VCaP (cell line): ENCODE results near the gene GLIS1.
A peak's percentile ranks its signal among the peaks of the same experiment; 100 is the strongest.

Experiments
- H3K27ac ChIP-seq: fragments of 450-650 bp; 2 replicates; pipeline ENCODE4 v1.5.1; 2017
- TF ChIP-seq, protein P1 (sequence below): fragments of 450-650 bp; conservative IDR thresholded peaks from 2 replicates; pipeline ENCODE4 v1.5.1; 2017; ENCODE audit warnings: mild to moderate bottlenecking, moderate library complexity

Gene GLIS1

DNA sequence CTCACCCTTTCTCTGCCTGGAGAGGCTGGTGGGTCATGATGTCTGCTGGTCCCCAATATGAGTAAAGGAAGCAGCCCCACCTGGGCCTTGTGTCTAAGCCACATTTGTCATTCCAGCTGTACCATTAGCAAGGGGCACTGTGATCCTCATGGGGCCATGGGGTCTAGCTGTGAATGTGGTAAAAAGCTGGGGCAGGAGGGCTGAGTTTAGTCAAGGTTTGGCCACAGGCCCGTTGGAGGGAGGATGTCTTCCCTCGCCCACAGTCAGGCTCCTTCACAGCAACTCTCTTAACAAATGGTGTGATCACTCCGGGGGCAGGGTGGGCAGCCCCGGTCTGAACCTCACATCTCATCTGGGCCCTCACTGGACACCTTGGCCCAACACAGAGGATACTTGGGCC, 164.3 kb downstream of the GLIS1 start:
- TF ChIP-seq, protein P1, sequence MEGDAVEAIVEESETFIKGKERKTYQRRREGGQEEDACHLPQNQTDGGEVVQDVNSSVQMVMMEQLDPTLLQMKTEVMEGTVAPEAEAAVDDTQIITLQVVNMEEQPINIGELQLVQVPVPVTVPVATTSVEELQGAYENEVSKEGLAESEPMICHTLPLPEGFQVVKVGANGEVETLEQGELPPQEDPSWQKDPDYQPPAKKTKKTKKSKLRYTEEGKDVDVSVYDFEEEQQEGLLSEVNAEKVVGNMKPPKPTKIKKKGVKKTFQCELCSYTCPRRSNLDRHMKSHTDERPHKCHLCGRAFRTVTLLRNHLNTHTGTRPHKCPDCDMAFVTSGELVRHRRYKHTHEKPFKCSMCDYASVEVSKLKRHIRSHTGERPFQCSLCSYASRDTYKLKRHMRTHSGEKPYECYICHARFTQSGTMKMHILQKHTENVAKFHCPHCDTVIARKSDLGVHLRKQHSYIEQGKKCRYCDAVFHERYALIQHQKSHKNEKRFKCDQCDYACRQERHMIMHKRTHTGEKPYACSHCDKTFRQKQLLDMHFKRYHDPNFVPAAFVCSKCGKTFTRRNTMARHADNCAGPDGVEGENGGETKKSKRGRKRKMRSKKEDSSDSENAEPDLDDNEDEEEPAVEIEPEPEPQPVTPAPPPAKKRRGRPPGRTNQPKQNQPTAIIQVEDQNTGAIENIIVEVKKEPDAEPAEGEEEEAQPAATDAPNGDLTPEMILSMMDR, result no peak
- H3K27ac ChIP-seq, result no peak overlapping the region

DNA sequence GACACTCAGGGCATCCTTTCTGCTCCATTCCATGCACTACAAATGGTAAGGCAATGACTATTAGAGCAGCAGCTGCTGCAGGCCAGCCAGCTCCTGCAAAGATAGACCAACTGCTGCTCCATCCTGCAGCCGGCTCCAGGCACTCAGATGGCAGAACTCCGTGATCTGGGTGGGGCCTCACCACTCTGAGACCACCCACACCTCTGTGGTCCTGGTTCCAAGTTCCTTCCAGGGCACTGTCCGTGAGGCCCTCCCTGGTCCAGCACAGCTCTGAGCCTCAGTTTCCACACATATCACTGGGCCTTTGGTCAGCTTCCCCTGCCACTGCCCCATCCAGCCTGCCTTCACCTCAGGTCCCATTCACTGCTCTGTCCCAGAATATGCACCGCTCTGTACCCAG, 165.0 kb downstream of the GLIS1 start:
- TF ChIP-seq, protein P1, result no peak
- H3K27ac ChIP-seq, result peak overlapping the region; percentile 91

DNA sequence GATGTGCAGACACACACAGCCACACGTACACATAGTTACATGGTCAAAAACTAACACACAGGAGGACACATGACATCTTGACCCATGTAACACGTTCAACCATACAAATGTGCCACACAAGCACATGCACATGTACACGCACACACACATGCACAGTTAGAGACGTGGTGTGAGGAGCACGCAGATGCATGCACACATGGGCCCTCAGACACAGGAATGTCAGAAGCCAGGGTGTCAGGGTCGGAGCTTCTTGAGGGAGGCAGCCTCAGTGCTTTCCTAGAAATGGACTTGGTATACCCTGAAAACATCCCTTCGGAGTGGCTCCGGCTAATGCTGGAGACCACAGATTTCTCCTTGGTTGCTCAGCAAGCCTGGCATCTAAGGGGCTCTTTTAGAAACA, 165.4 kb downstream of the GLIS1 start:
- peak overlapping the region; percentile 91 for H3K27ac ChIP-seq
- TF ChIP-seq, protein P1, result no peak

DNA sequence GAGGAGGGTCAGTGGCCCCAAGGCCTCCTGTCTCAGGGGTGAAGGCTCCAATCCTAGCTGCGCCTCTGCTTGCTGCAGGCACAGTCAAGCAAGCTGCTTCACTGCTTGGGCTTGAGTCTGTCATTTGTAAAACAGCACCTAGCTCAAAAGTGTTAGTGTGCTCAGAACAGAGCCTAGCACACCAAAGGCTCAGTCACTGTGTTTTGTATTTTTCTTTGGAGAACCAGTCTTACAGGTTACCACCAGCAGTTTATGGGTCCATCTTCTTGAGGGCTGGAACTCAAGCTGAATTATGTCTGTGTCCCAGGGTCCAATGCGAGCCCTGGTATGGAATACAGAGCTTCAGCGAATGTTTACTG, 166.2 kb downstream of the GLIS1 start:
- TF ChIP-seq, protein P1, result no peak
- H3K27ac ChIP-seq, result peak overlapping the region; percentile 91

DNA sequence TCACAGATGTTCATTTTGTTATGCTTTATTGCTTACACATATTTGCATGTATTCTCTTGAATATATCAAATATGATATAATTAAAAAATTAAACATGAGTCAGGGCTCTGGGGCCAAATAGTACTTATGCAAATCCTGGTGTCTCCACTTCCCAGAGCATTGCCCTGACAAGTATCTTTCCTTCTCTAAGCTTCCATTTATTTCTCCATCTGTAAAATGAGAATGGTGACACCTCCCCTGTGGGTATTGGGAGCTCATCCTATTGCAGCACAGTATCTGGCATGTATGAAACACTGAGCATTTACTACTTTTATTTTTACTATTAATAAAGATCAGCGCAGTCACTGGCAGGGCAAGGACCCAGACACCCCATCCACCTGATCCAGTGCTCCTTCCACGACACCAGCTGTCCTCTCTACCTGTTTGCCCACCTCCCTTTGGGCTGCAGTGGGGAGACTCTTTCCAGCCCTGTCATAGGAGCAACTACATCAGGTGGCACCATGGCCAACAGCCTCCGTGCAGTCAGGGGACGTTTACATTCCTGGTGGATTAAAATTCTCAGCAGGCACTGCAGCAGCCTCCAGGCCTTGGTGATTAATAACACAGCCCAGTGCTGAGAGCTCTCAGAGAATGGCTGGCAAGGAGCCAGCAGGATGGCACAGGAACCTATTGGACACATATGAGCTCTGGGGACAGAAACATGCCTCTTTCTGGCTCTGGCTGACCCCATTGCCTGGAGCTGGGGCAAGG, 166.7 kb downstream of the GLIS1 start:
- TF ChIP-seq, protein P1, result no peak
- H3K27ac ChIP-seq, result peak overlapping the region; percentile 91

DNA sequence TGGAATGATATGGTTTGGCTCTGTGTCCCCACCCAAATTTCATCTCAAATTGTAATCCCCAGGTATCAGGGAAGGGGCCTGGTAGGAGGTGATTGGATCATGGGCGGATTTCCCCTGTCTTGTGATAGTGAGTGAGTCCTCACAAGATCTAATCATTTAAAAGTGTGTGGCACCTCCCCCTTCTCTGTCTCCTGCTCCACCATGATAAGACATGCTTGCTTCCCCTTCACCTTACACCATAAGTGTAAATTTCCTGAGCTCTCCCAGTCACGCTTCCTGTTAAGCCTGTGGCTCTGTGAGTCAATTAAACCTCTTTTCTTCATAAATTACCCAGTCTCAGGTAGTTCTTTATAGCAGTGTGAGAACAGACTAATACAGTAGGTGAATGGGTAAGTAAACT, 170.4 kb downstream of the GLIS1 start:
- no peak overlapping the region for H3K27ac ChIP-seq
- TF ChIP-seq, protein P1, result no peak

DNA sequence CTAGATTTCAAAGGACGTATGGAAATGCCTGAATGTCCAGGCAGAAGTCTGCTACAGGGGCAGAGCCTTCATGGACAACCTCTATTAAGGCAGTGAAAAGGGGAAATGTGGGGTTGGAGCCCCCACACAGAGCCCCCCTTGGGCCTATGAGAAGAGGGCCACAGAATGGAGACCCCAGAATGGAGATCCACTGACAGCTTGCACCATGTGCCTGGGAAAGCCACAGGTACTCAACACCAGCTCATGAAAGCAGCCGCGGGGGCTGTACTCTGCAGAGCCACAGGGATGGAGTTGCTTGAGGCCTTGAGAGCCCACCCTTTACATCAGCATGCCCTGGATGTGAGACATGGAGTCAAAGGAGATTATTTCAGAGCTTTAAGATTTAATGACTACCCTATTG, 171.1 kb downstream of the GLIS1 start:
- TF ChIP-seq, protein P1, result no peak
- H3K27ac ChIP-seq, result no peak overlapping the region
